Endodermal cell (in vitro differentiated cells): ENCODE results near the gene VPS41. TPM values are rescaled to one million over a fixed set of nuclear protein-coding genes. Genes with fewer than 3 reads are reported as not detected.

ENCODE experiments used
- DNase-seq: peaks from one replicate; pipeline ENCODE4 v3.0.0-alpha.2; 2017
- H3K27ac ChIP-seq: 2 replicates; pipeline ENCODE4 v1.5.1; 2013; ENCODE audit warnings: mild to moderate bottlenecking, low read depth, low read length, moderate library complexity
- H3K27me3 ChIP-seq: 2 replicates; pipeline ENCODE4 v1.6.1; 2013; ENCODE audit warnings: mild to moderate bottlenecking, low read length, moderate library complexity; ENCODE audit not compliant: insufficient read depth, control insufficient read depth, poor library complexity, severe bottlenecking
- H3K36me3 ChIP-seq: 2 replicates; pipeline ENCODE4 v1.7.0; 2013; ENCODE audit warnings: mild to moderate bottlenecking, low read length, moderate library complexity; ENCODE audit not compliant: control insufficient read depth, insufficient read depth
- H3K4me1 ChIP-seq: one replicate; pipeline ENCODE4 v1.7.0; 2013; ENCODE audit warnings: low read length; ENCODE audit not compliant: control insufficient read depth, insufficient read depth
- H3K4me3 ChIP-seq: 2 replicates; pipeline ENCODE4 v1.5.1; 2013; ENCODE audit warnings: mild to moderate bottlenecking, low read length, moderate library complexity
- H3K9ac ChIP-seq: 2 replicates; pipeline ENCODE4 v1.6.1; 2013; ENCODE audit warnings: mild to moderate bottlenecking, low read length, moderate library complexity; ENCODE audit not compliant: poor library complexity, severe bottlenecking; ENCODE audit errors: extremely low read depth
- H3K9me3 ChIP-seq: 2 replicates; pipeline ENCODE4 v1.6.1; 2013; ENCODE audit warnings: mild to moderate bottlenecking, low read length, moderate library complexity; ENCODE audit not compliant: control insufficient read depth
- H3K27ac Mint-ChIP-seq: 2 replicates; pipeline ENCODE4 v1.8.0; 2020; ENCODE audit warnings: mixed read lengths
- H3K27me3 Mint-ChIP-seq: 2 replicates; pipeline ENCODE4 v1.8.0; 2021; ENCODE audit warnings: mild to moderate bottlenecking, mixed read lengths; ENCODE audit not compliant: insufficient read depth
- H3K36me3 Mint-ChIP-seq: 2 replicates; pipeline ENCODE4 v1.8.0; 2020; ENCODE audit warnings: low read depth, mixed read lengths
- H3K4me1 Mint-ChIP-seq: 2 replicates; pipeline ENCODE4 v1.8.0; 2020; ENCODE audit warnings: mixed read lengths
- H3K4me3 Mint-ChIP-seq: 2 replicates; pipeline ENCODE4 v1.8.0; 2020; ENCODE audit warnings: mild to moderate bottlenecking, moderate library complexity, mixed read lengths
- H3K9me3 Mint-ChIP-seq: 2 replicates; pipeline ENCODE4 v1.8.0; 2020; ENCODE audit warnings: mild to moderate bottlenecking, mixed read lengths
- WGBS, 2 experiments: methylation state at CpG; one replicate each; pipeline versions ENCODE4 v1.1.5 to v1.1.7; 2013; ENCODE audit warnings: missing lambda C conversion rate in 2 of 2, mixed read lengths in 1 of 2; ENCODE audit not compliant: insufficient coverage in 1 of 2, insufficient read length in 1 of 2; 5-methylcytosine and 5-hydroxymethylcytosine counted together
- total RNA-seq, 2 donors: library from RNA; stranded (reverse); fragmentation: NEBNext Ultra II Directional in 1 of 2; extraction: Animal tissue kit (Norgen Biotek cat#: 25700) in 1 of 2; gene quantifications; 2 replicates in 1 of 2; 3 replicates in 1 of 2; pipeline ENCODE4 v1.2.1, GENCODE V29; 2021
- TF ChIP-seq, protein P1 (sequence below): fragments of 200-600 bp; sonication (generic); conservative IDR thresholded peaks from 2 replicates; pipeline ENCODE4 v1.5.0; 2021; ENCODE audit warnings: antibody characterized with exemption, mild to moderate bottlenecking

VPS41 gene
- total RNA-seq, 2 donors from 2014 or later = 77.1 to 78.0 TPM

- H3K4me1 Mint-ChIP-seq = no peaks in the 10 kb centered on the region
- no peak for DNase-seq
- TF ChIP-seq, protein P1, sequence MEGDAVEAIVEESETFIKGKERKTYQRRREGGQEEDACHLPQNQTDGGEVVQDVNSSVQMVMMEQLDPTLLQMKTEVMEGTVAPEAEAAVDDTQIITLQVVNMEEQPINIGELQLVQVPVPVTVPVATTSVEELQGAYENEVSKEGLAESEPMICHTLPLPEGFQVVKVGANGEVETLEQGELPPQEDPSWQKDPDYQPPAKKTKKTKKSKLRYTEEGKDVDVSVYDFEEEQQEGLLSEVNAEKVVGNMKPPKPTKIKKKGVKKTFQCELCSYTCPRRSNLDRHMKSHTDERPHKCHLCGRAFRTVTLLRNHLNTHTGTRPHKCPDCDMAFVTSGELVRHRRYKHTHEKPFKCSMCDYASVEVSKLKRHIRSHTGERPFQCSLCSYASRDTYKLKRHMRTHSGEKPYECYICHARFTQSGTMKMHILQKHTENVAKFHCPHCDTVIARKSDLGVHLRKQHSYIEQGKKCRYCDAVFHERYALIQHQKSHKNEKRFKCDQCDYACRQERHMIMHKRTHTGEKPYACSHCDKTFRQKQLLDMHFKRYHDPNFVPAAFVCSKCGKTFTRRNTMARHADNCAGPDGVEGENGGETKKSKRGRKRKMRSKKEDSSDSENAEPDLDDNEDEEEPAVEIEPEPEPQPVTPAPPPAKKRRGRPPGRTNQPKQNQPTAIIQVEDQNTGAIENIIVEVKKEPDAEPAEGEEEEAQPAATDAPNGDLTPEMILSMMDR = no peak
- Histone ChIP-seq H3K36me3 (peaks cover 47% of the 10 kb centered on the region), H3K27me3 (no peaks in the 10 kb centered on the region), H3K9me3 (no peaks in the 10 kb centered on the region), H3K27ac (no peak overlapping the region), H3K4me3 (no peak overlapping the region), H3K4me1 (no peaks in the 10 kb centered on the region), H3K9ac (no peak overlapping the region)
- H3K4me3 Mint-ChIP-seq = no peak overlapping the region
- H3K27me3 Mint-ChIP-seq = no peaks in the 10 kb centered on the region
- H3K27ac Mint-ChIP-seq = no peak overlapping the region
- peaks cover 21% of the 10 kb centered on the region for H3K36me3 Mint-ChIP-seq
- H3K9me3 Mint-ChIP-seq = no peaks in the 10 kb centered on the region
- WGBS, 2 experiments = 100% methylated on average over 3 of the region's 3 CpGs; no CpG with 5 or more reads in 1 of the 2 experiments
These were observed 164.2 kb downstream of the VPS41 start for GRCh38 chr7:38744746-38745145.

- WGBS, 2 experiments = 94% methylated on average over 1 of the region's 1 CpG; no CpG with 5 or more reads in 1 of the 2 experiments
- no peaks in the 10 kb centered on the region for H3K27me3 Mint-ChIP-seq
These were observed 165.1 kb downstream of the VPS41 start for GRCh38 chr7:38743899-38744298.

DNA sequence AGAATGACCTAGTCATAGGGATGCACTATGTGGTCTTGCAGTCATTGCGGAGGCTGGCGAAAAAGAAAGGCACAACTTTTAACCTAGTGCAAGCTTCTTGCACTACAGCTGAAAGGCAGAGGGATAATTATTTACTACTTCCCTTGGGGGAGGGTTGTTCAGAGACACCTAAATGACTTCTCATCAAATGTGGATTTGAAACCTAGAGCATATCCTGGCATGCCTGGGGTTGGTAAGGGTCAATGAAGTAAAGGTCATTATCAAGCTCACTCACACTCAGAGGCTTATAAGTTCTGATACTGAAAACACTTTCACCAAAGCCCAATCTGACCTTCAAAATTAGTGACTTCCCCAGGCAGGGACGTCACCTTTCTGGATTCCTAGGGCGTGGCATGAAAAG lies 168.9 kb downstream of the VPS41 start:
- WGBS, 2 experiments = 84 to 95% methylated on average over 4 of the region's 4 CpGs
- H3K4me3 ChIP-seq = no peak overlapping the region
- no peaks in the 10 kb centered on the region for H3K9me3 Mint-ChIP-seq
- H3K4me1 ChIP-seq = no peaks in the 10 kb centered on the region
- H3K9me3 ChIP-seq = no peaks in the 10 kb centered on the region
- no peak for DNase-seq
- H3K36me3 Mint-ChIP-seq = peaks cover 24% of the 10 kb centered on the region
- H3K9ac ChIP-seq = no peak overlapping the region
- H3K27ac ChIP-seq = no peak overlapping the region
- TF ChIP-seq, protein P1 = no peak
- H3K27me3 ChIP-seq = no peaks in the 10 kb centered on the region
- peaks cover 33% of the 10 kb centered on the region for H3K36me3 ChIP-seq
- H3K27me3 Mint-ChIP-seq = no peaks in the 10 kb centered on the region
- no peak overlapping the region for H3K27ac Mint-ChIP-seq
- no peak overlapping the region for H3K4me3 Mint-ChIP-seq
- H3K4me1 Mint-ChIP-seq = peaks cover 2% of the 10 kb centered on the region

More at GRCh38 chr7:38743899-38744298, 165.1 kb downstream of the VPS41 start:
- Mint-ChIP-seq H3K4me1 (no peaks in the 10 kb centered on the region), H3K27ac (no peak overlapping the region), H3K4me3 (no peak overlapping the region), H3K36me3 (peaks cover 21% of the 10 kb centered on the region), H3K9me3 (no peaks in the 10 kb centered on the region)
- Histone ChIP-seq H3K36me3 (peaks cover 47% of the 10 kb centered on the region), H3K9me3 (no peaks in the 10 kb centered on the region), H3K9ac (no peak overlapping the region), H3K27ac (no peak overlapping the region), H3K4me3 (no peak overlapping the region), H3K4me1 (no peaks in the 10 kb centered on the region), H3K27me3 (no peaks in the 10 kb centered on the region)
- DNase-seq = no peak
- TF ChIP-seq, protein P1 = no peak
